Activated naive CD8-positive, alpha-beta T cell treated with anti-CD3 and anti-CD28 coated beads, Interleukin-2, amount 50 U/mL, for 16 hours (primary cell): ENCODE data around the gene SECTM1.
"Not testable (repeated sequence)": the region's sequence is repeated elsewhere in the genome, so short reads cannot be mapped to it uniquely, and the experiment has no call there.

Experiments used
- DNase-seq: peaks from one replicate; pipeline ENCODE4 v3.0.0-alpha.2; 2020; ENCODE audit warnings: low read depth, low spot score

The SECTM1 gene

GRCh38 chr17:82347994-82348393, 14.4 kb upstream of the SECTM1 start:
- DNase-seq: not testable (repeated sequence)

GRCh38 chr17:82346342-82347300, 13.1 kb upstream of the SECTM1 start:
- DNase-seq: no peak

- DNase-seq: no peak
These were observed 11.8 kb upstream of the SECTM1 start for GRCh38 chr17:82345151-82345976.

- DNase-seq: no peak
These were observed 10.8 kb upstream of the SECTM1 start for GRCh38 chr17:82344175-82344907.

- DNase-seq: no peak
These were observed 10.0 kb upstream of the SECTM1 start for GRCh38 chr17:82343560-82343959.

GRCh38 chr17:82342361-82343079, 9.0 kb upstream of the SECTM1 start:
- no peak for DNase-seq

- no peak for DNase-seq
These were observed 6.3 kb upstream of the SECTM1 start for GRCh38 chr17:82339634-82340580.

- no peak for DNase-seq
These were observed 5.5 kb upstream of the SECTM1 start for GRCh38 chr17:82338858-82339633.

- no peak for DNase-seq
These were observed 1.2 kb upstream of the SECTM1 start for GRCh38 chr17:82334622-82335394.

- no peak for DNase-seq
These were observed 647 bp upstream of the SECTM1 start for GRCh38 chr17:82334204-82334621.

GRCh38 chr17:82332669-82333278, 792 bp downstream of the SECTM1 start:
- no peak for DNase-seq

- DNase-seq: no peak
These were observed 2.1 kb downstream of the SECTM1 start for GRCh38 chr17:82331345-82331939.

- DNase-seq: no peak
These were observed 3.0 kb downstream of the SECTM1 start for GRCh38 chr17:82330322-82331239.

GRCh38 chr17:82329683-82330321, 3.8 kb downstream of the SECTM1 start:
- DNase-seq: no peak

GRCh38 chr17:82328994-82329507, 4.5 kb downstream of the SECTM1 start:
- DNase-seq: no peak
